ENCODE data around the gene PRKG2. TPM values are rescaled to one million over a fixed set of nuclear protein-coding genes. Genes with fewer than 3 reads are reported as not detected.

The PRKG2 gene
- total and polyA plus RNA-seq, 10 of the 15 experiments (the other 5 are each of a cell fraction or from before 2014, with no cell fraction given), result not detected

GRCh38 chr4:81069706-81070331 is 145.2 kb downstream of the PRKG2 start:
- no peaks in the 10 kb centered on the region for H3K79me2 ChIP-seq (ENCODE audit: control insufficient read depth, insufficient read depth, low read length)
- intact Hi-C loops (cut with micrococcal nuclease; ENCODE audit: unreplicated experiment), result loop anchor here (1.0 to 5.0 kb wide), 3 partner anchors 192 to 709 kb away; no protein-coding TSS in a partner anchor
- H3K36me3 ChIP-seq (ENCODE audit: control insufficient read depth in 2 of 2, insufficient read depth in 2 of 2, low read length in 1 of 2), result no peaks in the 10 kb centered on the region
- no peaks in the 10 kb centered on the region for H3K9me3 ChIP-seq (replicated peaks; ENCODE audit: control insufficient read depth, insufficient read depth, low read length)
- SMC1A ChIA-PET (ENCODE audit: uncharacterized antibody, unreplicated experiment), result interaction anchor here (0.6 to 3.8 kb wide), 16 partner anchors 9 to 707 kb away, joined by 3 to 49 read pairs (median 4); no protein-coding TSS in a partner anchor
- RAD21 ChIA-PET (ENCODE audit: unreplicated experiment), result interaction anchor here (0.9 to 3.4 kb wide), 9 partner anchors 10 to 707 kb away, joined by 3 to 26 read pairs (median 6); no protein-coding TSS in a partner anchor
- no peak overlapping the region for H3K4me2 ChIP-seq (ENCODE audit: control insufficient read depth, insufficient read depth)
- in situ Hi-C loops (cut with MboI), result no loop called here
- peak; percentile 32 for DNase-seq (ENCODE audit: low read depth, low spot score)
- no peaks in the 10 kb centered on the region for H4K20me1 ChIP-seq (ENCODE audit: control insufficient read depth, insufficient read depth)
- no peaks in the 10 kb centered on the region for H3K4me1 ChIP-seq (ENCODE audit: control insufficient read depth, insufficient read depth, low read length)
- FAIRE-seq, result peak; percentile 93
- TF ChIP-seq SMARCA5 (IDR thresholded peaks at IDR 0.05) (0 out of 2 replicates have a peak, but pooled peaks have one; percentile 30), PAX5 (IDR thresholded peaks at IDR 0.05; ENCODE audit: borderline replicate concordance, low read depth, low read length) (no peak), SMC3 (IDR thresholded peaks at IDR 0.05; ENCODE audit: borderline replicate concordance, low read length) (peak; percentile 76), YY1 (IDR thresholded peaks at IDR 0.05; ENCODE audit: low read depth, low read length) (0 out of 2 replicates have a peak, but pooled peaks have one; percentile 30), CTCF (IDR thresholded peaks at IDR 0.05 in 2 of 3, conservative IDR thresholded peaks at IDR 0.05 in 1 of 3; ENCODE audit: control insufficient read depth in 2 of 3, extremely low read depth in 1 of 3, insufficient read depth in 1 of 3, low read depth in 3 of 3, low read length in 3 of 3) (peak; percentile 80 to 93 (median 93)), RAD21 (IDR thresholded peaks at IDR 0.05; ENCODE audit: insufficient read depth, low read depth, low read length) (peak; percentile 80), RAD51 (IDR thresholded peaks at IDR 0.05) (no peak)
- POLR2A ChIA-PET, result no interaction called here
- no peak overlapping the region for H3K9ac ChIP-seq (ENCODE audit: control insufficient read depth, insufficient read depth, low read length)
- CTCF ChIA-PET, result interaction anchor here (0.6 to 4.3 kb wide), 38 partner anchors 9 to 892 kb away, joined by 3 to 75 read pairs (median 4); no protein-coding TSS in a partner anchor
- BruUV-seq (replicated peaks), result no TSS peak
- H3K4me3 ChIP-seq, result no peak overlapping the region
- H3K27me3 ChIP-seq (replicated peaks in 1 of 2; ENCODE audit: control insufficient read depth in 2 of 2, insufficient read depth in 2 of 2, low read length in 1 of 2), result 0 out of 4 replicates have a peak, but pooled peaks cover 0 to 2% of the 10 kb centered on the region in 2 experiments
- WGBS (ENCODE audit: insufficient coverage, insufficient replicate concordance, low lambda C conversion rate, missing lambda C conversion rate), result 3% methylated on average over 6 of the region's 6 CpGs
- no peak overlapping the region; the same call in 1 of the 2 replicates for H2AFZ ChIP-seq (ENCODE audit: control insufficient read depth, low read depth, low read length)
- H3K27ac ChIP-seq (ENCODE audit: control insufficient read depth, insufficient read depth), result no peak overlapping the region
- peak; percentile 96 for ATAC-seq
